Fibroblast of lung (primary cell): ENCODE results near the gene RPL11. TPM values are rescaled to one million over a fixed set of nuclear protein-coding genes. Genes with fewer than 3 reads are reported as not detected.
A peak's percentile ranks its signal among the peaks of the same experiment; 100 is the strongest.

Experiments used
- DNase-seq, 2 donors: peaks; one replicate each; pipeline versions ENCODE4 v3.0.0 to v3.0.0-alpha.2; 2010; ENCODE audit warnings: low read depth in 2 of 2
- H2AFZ ChIP-seq: 2 replicates; pipeline ENCODE4 v1.5.1; 2012; ENCODE audit warnings: low read length, control low read depth, inconsistent platforms
- H3K27ac ChIP-seq: 2 replicates; pipeline ENCODE4 v1.5.1; 2011; ENCODE audit warnings: low read length, control low read depth; ENCODE audit not compliant: insufficient read depth
- H3K27me3 ChIP-seq: 2 replicates; pipeline ENCODE4 v1.5.1; 2011; ENCODE audit warnings: mild to moderate bottlenecking, low read length; ENCODE audit not compliant: control insufficient read depth, insufficient read depth
- H3K36me3 ChIP-seq: 2 replicates; pipeline ENCODE4 v1.5.1; 2011; ENCODE audit warnings: low read length; ENCODE audit not compliant: control insufficient read depth, insufficient read depth
- H3K4me1 ChIP-seq: 2 replicates; pipeline ENCODE4 v1.5.1; 2011; ENCODE audit warnings: low read length; ENCODE audit not compliant: control insufficient read depth, insufficient read depth; ENCODE audit errors: extremely low read depth
- H3K4me2 ChIP-seq: 2 replicates; pipeline ENCODE4 v1.5.1; 2011; ENCODE audit warnings: low read length, control low read depth; ENCODE audit not compliant: insufficient read depth; ENCODE audit errors: extremely low read depth
- H3K4me3 ChIP-seq, 4 experiments: fragments of 200-600 bp in 1 of 4; sonication (generic) in 1 of 4; replicated peaks in 1 of 4; 2 replicates each; pipeline ENCODE4 v1.5.1; 2011 to 2016; ENCODE audit warnings: low read length in 4 of 4, low read depth in 3 of 4, mild to moderate bottlenecking in 3 of 4, control low read depth in 2 of 4, inconsistent platforms in 1 of 4, mixed read lengths in 1 of 4; ENCODE audit not compliant: insufficient read depth in 1 of 4; ENCODE audit errors: control extremely low read depth in 1 of 4
- H3K79me2 ChIP-seq: 2 replicates; pipeline ENCODE4 v1.5.1; 2012; ENCODE audit warnings: mild to moderate bottlenecking, low read length, inconsistent platforms; ENCODE audit not compliant: control insufficient read depth, insufficient read depth
- H3K9ac ChIP-seq: 2 replicates; pipeline ENCODE4 v1.5.1; 2011; ENCODE audit warnings: mild to moderate bottlenecking, low read length, control low read depth; ENCODE audit not compliant: insufficient read depth
- H3K9me3 ChIP-seq: 2 replicates; pipeline ENCODE4 v1.5.1; 2012; ENCODE audit warnings: low read depth, low read length; ENCODE audit not compliant: control insufficient read depth, insufficient read depth
- H4K20me1 ChIP-seq: 2 replicates; pipeline ENCODE4 v1.5.1; 2011; ENCODE audit warnings: low read length; ENCODE audit not compliant: control insufficient read depth, insufficient read depth; ENCODE audit errors: extremely low read depth
- EZH2 ChIP-seq: IDR thresholded peaks from 2 replicates; pipeline ENCODE4 v1.5.1; 2012; ENCODE audit warnings: low read length, control low read depth, mild to moderate bottlenecking; ENCODE audit errors: missing control alignments
- polyA plus RNA-seq, 2 donors: library from polyadenylated mRNA; depleted of rRNA in 1 of 2; stranded (reverse) in 1 of 2; unstranded in 1 of 2; fragments of >200 nt; gene quantifications; 2 replicates each; pipeline ENCODE4 v1.2.1, GENCODE V29; 2011 to 2012; ENCODE audit warnings: missing spikeins in 1 of 2
- total RNA-seq: library from RNA; depleted of rRNA; stranded (reverse); fragments of >200 nt; gene quantifications from 2 replicates; pipeline ENCODE4 v1.2.1, GENCODE V29; 2014
- TF ChIP-seq, protein P1 (sequence below), 2 donors: IDR thresholded peaks in 1 of 2; conservative IDR thresholded peaks in 1 of 2; 1 replicate in 1 of 2; 2 replicates in 1 of 2; pipeline ENCODE4 v1.5.1; 2011 to 2012; ENCODE audit warnings: low read length in 2 of 2, control low read depth in 1 of 2, inconsistent platforms in 1 of 2, low read depth in 1 of 2, mild to moderate bottlenecking in 1 of 2

Gene RPL11
- total and polyA plus RNA-seq, 2 donors (not counting 1 experiment from before 2014, with no cell fraction given): 1,214 to 1,551 TPM

DNA sequence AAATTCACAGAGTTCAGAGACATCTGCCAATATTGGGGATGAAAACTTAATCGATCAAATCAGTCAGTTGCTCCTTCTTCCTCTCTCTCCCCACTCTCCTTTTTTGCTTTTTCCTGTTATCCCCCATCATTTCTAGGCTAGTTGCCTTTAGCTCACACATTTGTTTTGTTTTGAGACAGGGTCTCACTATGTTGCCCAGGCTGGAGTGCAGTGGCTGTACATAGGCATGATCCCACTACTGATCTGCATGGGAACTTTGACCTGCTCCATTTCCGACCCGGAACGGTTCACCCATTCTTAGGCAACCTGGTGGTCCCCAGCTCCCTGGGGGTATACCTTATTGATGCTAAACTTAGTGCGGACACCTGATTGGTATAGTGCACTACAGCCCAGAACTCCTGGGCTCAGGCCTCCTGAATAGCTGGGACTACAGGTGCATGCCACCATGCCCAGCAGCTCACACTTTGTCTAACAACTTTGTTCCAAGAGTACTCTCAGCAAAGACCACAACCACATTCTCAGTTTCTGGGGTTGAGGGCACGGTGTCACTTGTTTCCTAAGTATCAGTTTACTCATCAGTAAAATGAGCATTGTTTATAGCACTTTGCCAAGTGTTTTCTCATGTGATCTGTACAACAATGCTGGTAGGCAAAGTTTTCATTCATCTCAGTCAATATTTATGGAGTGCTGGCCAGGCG lies 45.0 kb downstream of the RPL11 start:
- no peaks in the 10 kb centered on the region for H3K36me3 ChIP-seq
- H2AFZ ChIP-seq: no peak overlapping the region
- H3K4me1 ChIP-seq: peaks cover 5% of the 10 kb centered on the region
- no peak overlapping the region for H3K27ac ChIP-seq
- no peak overlapping the region for H3K4me2 ChIP-seq
- no peaks in the 10 kb centered on the region for H3K27me3 ChIP-seq
- no peaks in the 10 kb centered on the region for H3K79me2 ChIP-seq
- no peaks in the 10 kb centered on the region for H3K9me3 ChIP-seq
- H3K4me3 ChIP-seq: no peak overlapping the region
- TF ChIP-seq EZH2: no peak
- TF ChIP-seq, protein P1, sequence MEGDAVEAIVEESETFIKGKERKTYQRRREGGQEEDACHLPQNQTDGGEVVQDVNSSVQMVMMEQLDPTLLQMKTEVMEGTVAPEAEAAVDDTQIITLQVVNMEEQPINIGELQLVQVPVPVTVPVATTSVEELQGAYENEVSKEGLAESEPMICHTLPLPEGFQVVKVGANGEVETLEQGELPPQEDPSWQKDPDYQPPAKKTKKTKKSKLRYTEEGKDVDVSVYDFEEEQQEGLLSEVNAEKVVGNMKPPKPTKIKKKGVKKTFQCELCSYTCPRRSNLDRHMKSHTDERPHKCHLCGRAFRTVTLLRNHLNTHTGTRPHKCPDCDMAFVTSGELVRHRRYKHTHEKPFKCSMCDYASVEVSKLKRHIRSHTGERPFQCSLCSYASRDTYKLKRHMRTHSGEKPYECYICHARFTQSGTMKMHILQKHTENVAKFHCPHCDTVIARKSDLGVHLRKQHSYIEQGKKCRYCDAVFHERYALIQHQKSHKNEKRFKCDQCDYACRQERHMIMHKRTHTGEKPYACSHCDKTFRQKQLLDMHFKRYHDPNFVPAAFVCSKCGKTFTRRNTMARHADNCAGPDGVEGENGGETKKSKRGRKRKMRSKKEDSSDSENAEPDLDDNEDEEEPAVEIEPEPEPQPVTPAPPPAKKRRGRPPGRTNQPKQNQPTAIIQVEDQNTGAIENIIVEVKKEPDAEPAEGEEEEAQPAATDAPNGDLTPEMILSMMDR (conservative IDR thresholded peaks at IDR 0.05 in 1 of 2, IDR thresholded peaks at IDR 0.05 in 1 of 2; ENCODE audit: low read depth in 1 of 2, low read length in 2 of 2): no peak
- no peaks in the 10 kb centered on the region for H4K20me1 ChIP-seq
- DNase-seq: no peak
- no peak overlapping the region for H3K9ac ChIP-seq

DNA sequence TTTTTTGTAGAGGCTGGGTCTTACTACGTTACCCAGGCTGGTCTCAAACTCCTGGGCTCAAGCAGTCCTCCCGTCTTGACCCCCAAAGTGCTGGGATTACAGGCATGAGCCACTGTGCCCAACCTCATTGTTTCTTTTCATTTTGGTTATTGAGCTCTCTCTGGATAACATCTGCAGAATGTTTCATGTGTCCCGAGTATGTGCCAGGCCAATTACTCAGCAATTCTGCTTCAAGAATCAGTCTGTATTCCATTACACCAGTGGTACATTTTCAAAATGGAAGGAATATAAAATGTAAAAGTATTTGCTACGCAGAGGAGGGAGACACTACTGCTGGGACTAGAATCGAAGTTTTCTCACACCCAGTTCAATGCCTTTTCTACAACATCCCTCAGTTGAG lies 50.0 kb downstream of the RPL11 start:
- Histone ChIP-seq H3K4me3 (no peak overlapping the region), H3K36me3 (no peaks in the 10 kb centered on the region), H3K27me3 (no peaks in the 10 kb centered on the region), H3K79me2 (peaks cover 30% of the 10 kb centered on the region), H3K27ac (no peak overlapping the region), H2AFZ (no peak overlapping the region), H4K20me1 (no peaks in the 10 kb centered on the region), H3K4me2 (no peak overlapping the region), H3K9me3 (no peaks in the 10 kb centered on the region), H3K9ac (no peak overlapping the region), H3K4me1 (peaks cover 3% of the 10 kb centered on the region)
- DNase-seq: no peak
- no peak for TF ChIP-seq EZH2
- TF ChIP-seq, protein P1 (conservative IDR thresholded peaks at IDR 0.05 in 1 of 2, IDR thresholded peaks at IDR 0.05 in 1 of 2; ENCODE audit: low read depth in 1 of 2, low read length in 2 of 2): no peak

DNA sequence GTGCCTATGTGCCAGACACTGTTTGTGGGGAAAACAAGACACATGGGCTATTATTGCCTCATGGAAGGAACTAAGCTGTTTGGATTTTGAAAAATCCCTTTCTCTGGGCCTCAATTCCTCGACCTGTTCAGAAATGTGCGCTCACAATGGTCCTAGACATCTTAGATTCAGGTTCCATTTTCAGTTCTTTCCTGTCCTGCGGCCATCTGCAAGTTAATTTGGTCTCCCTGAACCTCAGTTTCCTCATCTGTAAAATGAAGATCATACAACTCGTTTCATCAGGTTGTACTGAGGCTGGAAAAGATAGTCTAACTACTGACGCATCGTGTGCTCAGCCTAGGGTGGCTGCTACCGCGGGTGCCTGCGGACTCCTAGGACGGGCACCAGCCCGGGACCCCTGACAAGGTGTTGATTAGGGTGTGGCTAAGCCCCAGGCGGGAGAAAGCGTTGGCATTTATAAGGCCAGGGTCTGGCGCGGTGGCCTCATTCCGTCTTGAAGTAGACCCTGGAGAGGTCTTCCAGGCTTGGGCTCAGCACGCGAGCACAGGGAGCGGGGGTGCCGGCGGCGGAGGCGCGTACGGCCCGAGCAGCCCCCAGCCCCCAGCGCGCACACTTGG lies 51.2 kb downstream of the RPL11 start:
- peak overlapping the region; percentile 61 for H2AFZ ChIP-seq
- TF ChIP-seq, protein P1 (conservative IDR thresholded peaks at IDR 0.05 in 1 of 2, IDR thresholded peaks at IDR 0.05 in 1 of 2; ENCODE audit: low read depth in 1 of 2, low read length in 2 of 2): no peak
- no peak for TF ChIP-seq EZH2
- peak overlapping the region; percentile 83 for H3K4me2 ChIP-seq
- peaks cover 3% of the 10 kb centered on the region for H3K4me1 ChIP-seq
- H4K20me1 ChIP-seq: no peaks in the 10 kb centered on the region
- no peaks in the 10 kb centered on the region for H3K27me3 ChIP-seq
- peak overlapping the region; percentile 81 for H3K9ac ChIP-seq
- H3K4me3 ChIP-seq: peak overlapping the region; percentile 52 to 89 (median 76)
- peak overlapping the region; percentile 75 for H3K27ac ChIP-seq
- DNase-seq: peak in 1 of 2 donors; percentile 31
- H3K36me3 ChIP-seq: no peaks in the 10 kb centered on the region
- peaks cover 41% of the 10 kb centered on the region for H3K79me2 ChIP-seq
- H3K9me3 ChIP-seq: no peaks in the 10 kb centered on the region
